ENCODE data around the gene GAK. TPM values are rescaled to one million over a fixed set of nuclear protein-coding genes. Genes with fewer than 3 reads are reported as not detected.
"Not testable (repeated sequence)": the region's sequence is repeated elsewhere in the genome, so short reads cannot be mapped to it uniquely, and the experiment has no call there.

GAK gene
- polyA plus RNA-seq, 1 donor (not counting 4 experiments of a cell fraction or from before 2014, with no cell fraction given) = 18.4 TPM

DNA sequence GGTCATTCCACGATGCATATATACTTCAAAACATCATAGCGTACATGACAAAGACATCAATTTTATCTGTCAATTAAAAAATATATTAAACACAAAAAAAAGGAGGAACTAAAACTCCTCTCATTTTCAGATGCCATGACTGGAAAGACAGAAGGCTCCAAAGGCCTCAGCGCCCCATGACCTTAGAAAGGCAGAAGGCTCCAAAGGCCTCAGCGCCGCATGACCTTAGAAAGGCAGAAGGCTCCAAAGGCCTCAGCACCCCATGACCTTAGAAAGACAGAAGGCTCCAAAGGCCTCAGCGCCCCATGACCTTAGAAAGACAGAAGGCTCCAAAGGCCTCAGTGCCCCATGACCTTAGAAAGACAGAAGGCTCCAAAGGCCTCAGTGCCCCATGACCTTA lies 13.5 kb downstream of the GAK start:
- H3K27me3 ChIP-seq (ENCODE audit: control insufficient read depth, extremely low read depth, insufficient read depth, low read length); H3K9ac ChIP-seq (ENCODE audit: control insufficient read depth, extremely low read depth, insufficient read depth, low read length); FAIRE-seq; dilution Hi-C loops (cut with MboI; ENCODE audit: extremely low pct_ligation_motif_present, low sequenced_read_pairs); H3K27ac ChIP-seq (ENCODE audit: control insufficient read depth, insufficient read depth, low read length); DNase-seq (ENCODE audit: low read depth, low spot score); H3K36me3 ChIP-seq (ENCODE audit: control insufficient read depth in 2 of 2, extremely low read depth in 1 of 2, insufficient read depth in 2 of 2, low read length in 2 of 2); H4K20me1 ChIP-seq (ENCODE audit: control insufficient read depth, extremely low read depth, insufficient read depth, low read length); H3K4me2 ChIP-seq (ENCODE audit: control insufficient read depth, extremely low read depth, insufficient read depth, low read depth, low read length); H2AFZ ChIP-seq (ENCODE audit: control insufficient read depth, low read length); H3K4me3 ChIP-seq (ENCODE audit: control insufficient read depth in 2 of 3, extremely low read depth in 1 of 3, insufficient read depth in 2 of 3, low read depth in 1 of 3, low read length in 3 of 3); H3K4me1 ChIP-seq (ENCODE audit: control insufficient read depth, extremely low read depth, insufficient read depth, low read length); H3K9me3 ChIP-seq (ENCODE audit: control insufficient read depth, low read depth, low read length); H3K9me1 ChIP-seq (ENCODE audit: control insufficient read depth, extremely low read depth, insufficient read depth, low read length): not testable (repeated sequence)
- peaks cover 94% of the 10 kb centered on the region for H3K79me2 ChIP-seq (ENCODE audit: control insufficient read depth, insufficient read depth, low read length)

DNA sequence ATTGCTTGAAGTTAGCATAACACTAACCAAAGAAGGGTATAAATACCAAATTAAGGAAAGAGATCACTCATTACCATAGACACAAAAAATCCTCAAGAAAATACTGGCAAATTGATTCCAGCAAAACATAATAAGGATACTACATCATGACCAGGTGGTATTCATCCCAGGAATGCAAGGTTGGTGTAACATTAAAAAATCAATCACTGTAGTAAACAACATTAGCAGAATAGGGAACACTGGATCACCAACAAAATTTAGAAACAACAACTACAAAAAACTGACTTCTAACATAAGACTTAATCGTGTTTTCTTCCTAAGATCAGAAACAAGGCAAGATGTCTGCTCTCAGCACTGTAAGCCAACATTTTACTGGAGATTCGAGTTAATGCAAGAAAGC lies 14.1 kb downstream of the GAK start:
- Histone ChIP-seq H2AFZ (ENCODE audit: control insufficient read depth, low read length) (no peak overlapping the region), H3K9ac (ENCODE audit: control insufficient read depth, extremely low read depth, insufficient read depth, low read length) (no peak overlapping the region), H3K36me3 (ENCODE audit: control insufficient read depth in 2 of 2, extremely low read depth in 1 of 2, insufficient read depth in 2 of 2, low read length in 2 of 2) (peaks cover under 1 to 3% of the 10 kb centered on the region in 2 experiments), H3K27ac (ENCODE audit: control insufficient read depth, insufficient read depth, low read length) (no peak overlapping the region), H3K4me2 (ENCODE audit: control insufficient read depth, extremely low read depth, insufficient read depth, low read depth, low read length) (no peak overlapping the region), H3K79me2 (ENCODE audit: control insufficient read depth, insufficient read depth, low read length) (peaks cover 93% of the 10 kb centered on the region), H3K27me3 (ENCODE audit: control insufficient read depth, extremely low read depth, insufficient read depth, low read length) (no peaks in the 10 kb centered on the region), H4K20me1 (ENCODE audit: control insufficient read depth, extremely low read depth, insufficient read depth, low read length) (peaks cover 8% of the 10 kb centered on the region), H3K4me1 (ENCODE audit: control insufficient read depth, extremely low read depth, insufficient read depth, low read length) (no peaks in the 10 kb centered on the region), H3K9me3 (ENCODE audit: control insufficient read depth, low read depth, low read length) (no peaks in the 10 kb centered on the region), H3K9me1 (ENCODE audit: control insufficient read depth, extremely low read depth, insufficient read depth, low read length) (no peaks in the 10 kb centered on the region), H3K4me3 (ENCODE audit: control insufficient read depth in 2 of 3, extremely low read depth in 1 of 3, insufficient read depth in 2 of 3, low read depth in 1 of 3, low read length in 3 of 3) (no peak overlapping the region)
- FAIRE-seq (no peak), DNase-seq (ENCODE audit: low read depth, low spot score) (no peak)
- dilution Hi-C loops (cut with MboI; ENCODE audit: extremely low pct_ligation_motif_present, low sequenced_read_pairs) = no loop called here
- TF ChIP-seq EZH2 (IDR thresholded peaks at IDR 0.05; ENCODE audit: low read length) = no peak
- TF ChIP-seq, protein P1, sequence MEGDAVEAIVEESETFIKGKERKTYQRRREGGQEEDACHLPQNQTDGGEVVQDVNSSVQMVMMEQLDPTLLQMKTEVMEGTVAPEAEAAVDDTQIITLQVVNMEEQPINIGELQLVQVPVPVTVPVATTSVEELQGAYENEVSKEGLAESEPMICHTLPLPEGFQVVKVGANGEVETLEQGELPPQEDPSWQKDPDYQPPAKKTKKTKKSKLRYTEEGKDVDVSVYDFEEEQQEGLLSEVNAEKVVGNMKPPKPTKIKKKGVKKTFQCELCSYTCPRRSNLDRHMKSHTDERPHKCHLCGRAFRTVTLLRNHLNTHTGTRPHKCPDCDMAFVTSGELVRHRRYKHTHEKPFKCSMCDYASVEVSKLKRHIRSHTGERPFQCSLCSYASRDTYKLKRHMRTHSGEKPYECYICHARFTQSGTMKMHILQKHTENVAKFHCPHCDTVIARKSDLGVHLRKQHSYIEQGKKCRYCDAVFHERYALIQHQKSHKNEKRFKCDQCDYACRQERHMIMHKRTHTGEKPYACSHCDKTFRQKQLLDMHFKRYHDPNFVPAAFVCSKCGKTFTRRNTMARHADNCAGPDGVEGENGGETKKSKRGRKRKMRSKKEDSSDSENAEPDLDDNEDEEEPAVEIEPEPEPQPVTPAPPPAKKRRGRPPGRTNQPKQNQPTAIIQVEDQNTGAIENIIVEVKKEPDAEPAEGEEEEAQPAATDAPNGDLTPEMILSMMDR (optimal IDR thresholded peaks at IDR 0.05 in 1 of 3, IDR thresholded peaks at IDR 0.05 in 1 of 3, conservative IDR thresholded peaks at IDR 0.05 in 1 of 3; ENCODE audit: extremely low read depth in 1 of 3, insufficient read depth in 2 of 3, low read length in 3 of 3) = no peak

DNA sequence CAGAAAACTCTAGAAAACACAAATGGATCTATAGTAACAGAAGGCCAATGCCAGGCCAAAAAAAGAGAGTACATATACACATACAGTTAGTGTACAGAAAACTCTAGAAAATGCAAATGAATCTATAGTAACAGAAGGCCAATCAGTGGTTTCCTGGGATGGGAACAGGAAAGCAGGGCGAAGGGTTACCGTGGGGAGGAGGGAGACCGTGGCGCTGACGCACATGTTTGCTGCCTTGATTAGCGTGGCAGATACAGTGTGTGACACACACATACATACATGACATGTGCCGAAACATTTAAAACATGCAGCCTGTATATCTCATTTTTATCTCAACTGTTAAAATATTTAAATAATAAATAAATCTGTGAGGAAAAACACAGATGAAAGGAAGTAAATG lies 14.7 kb downstream of the GAK start:
- DNase-seq (ENCODE audit: low read depth, low spot score) (no peak), FAIRE-seq (no peak)
- no peak overlapping the region for H3K27ac ChIP-seq (ENCODE audit: control insufficient read depth, insufficient read depth, low read length)
- H3K4me2 ChIP-seq (ENCODE audit: control insufficient read depth, extremely low read depth, insufficient read depth, low read depth, low read length) = no peak overlapping the region
- H4K20me1 ChIP-seq (ENCODE audit: control insufficient read depth, extremely low read depth, insufficient read depth, low read length) = peaks cover 8% of the 10 kb centered on the region
- dilution Hi-C loops (cut with MboI; ENCODE audit: extremely low pct_ligation_motif_present, low sequenced_read_pairs) = no loop called here
- no peaks in the 10 kb centered on the region for H3K27me3 ChIP-seq (ENCODE audit: control insufficient read depth, extremely low read depth, insufficient read depth, low read length)
- H2AFZ ChIP-seq (ENCODE audit: control insufficient read depth, low read length) = no peak overlapping the region
- peaks cover 91% of the 10 kb centered on the region for H3K79me2 ChIP-seq (ENCODE audit: control insufficient read depth, insufficient read depth, low read length)
- peaks cover 0 to 5% of the 10 kb centered on the region in 2 experiments for H3K36me3 ChIP-seq (ENCODE audit: control insufficient read depth in 2 of 2, extremely low read depth in 1 of 2, insufficient read depth in 2 of 2, low read length in 2 of 2)
- H3K9me3 ChIP-seq (ENCODE audit: control insufficient read depth, low read depth, low read length) = no peaks in the 10 kb centered on the region
- no peak overlapping the region for H3K9ac ChIP-seq (ENCODE audit: control insufficient read depth, extremely low read depth, insufficient read depth, low read length)
- no peak for TF ChIP-seq EZH2 (IDR thresholded peaks at IDR 0.05; ENCODE audit: low read length)
- TF ChIP-seq, protein P1 (optimal IDR thresholded peaks at IDR 0.05 in 1 of 3, IDR thresholded peaks at IDR 0.05 in 1 of 3, conservative IDR thresholded peaks at IDR 0.05 in 1 of 3; ENCODE audit: extremely low read depth in 1 of 3, insufficient read depth in 2 of 3, low read length in 3 of 3) = no peak
- no peaks in the 10 kb centered on the region for H3K9me1 ChIP-seq (ENCODE audit: control insufficient read depth, extremely low read depth, insufficient read depth, low read length)
- H3K4me3 ChIP-seq (ENCODE audit: control insufficient read depth in 2 of 3, extremely low read depth in 1 of 3, insufficient read depth in 2 of 3, low read depth in 1 of 3, low read length in 3 of 3) = no peak overlapping the region
- H3K4me1 ChIP-seq (ENCODE audit: control insufficient read depth, extremely low read depth, insufficient read depth, low read length) = no peaks in the 10 kb centered on the region

Data from keratinocyte (primary cell).